ENCODE measurements around the gene DUOXA1. TPM values are rescaled to one million over a fixed set of nuclear protein-coding genes. Genes with fewer than 3 reads are reported as not detected.
A peak's percentile ranks its signal among the peaks of the same experiment; 100 is the strongest.

Gene DUOXA1
- polyA plus RNA-seq, 1 of the 3 experiments (the other 2 are of a cell fraction) = 0.02 TPM

DNA sequence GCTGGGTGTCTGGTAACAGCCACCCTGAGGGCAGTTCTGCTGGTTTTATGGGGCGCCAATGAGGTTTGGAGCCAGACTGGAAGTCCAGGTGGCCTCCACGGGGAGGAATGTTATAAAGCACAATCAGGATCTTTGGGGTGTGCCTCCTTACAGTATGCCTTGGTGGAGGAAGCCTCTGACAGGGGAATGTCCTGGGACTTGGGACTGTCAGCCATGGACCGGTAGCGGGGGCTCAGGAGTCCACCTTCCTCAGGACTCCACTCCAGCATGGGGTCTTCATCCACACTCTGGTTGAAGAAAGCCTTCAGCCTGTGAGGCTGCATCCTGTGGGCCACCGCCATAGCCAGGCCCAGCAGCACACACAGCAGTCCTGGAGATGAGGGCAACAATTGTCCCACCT lies 10.7 kb downstream of the DUOXA1 start:
- H3K79me2 ChIP-seq (ENCODE audit: insufficient read depth) = no peaks in the 10 kb centered on the region
- no peak overlapping the region for H3K4me2 ChIP-seq
- H2AFZ ChIP-seq (ENCODE audit: low read depth) = no peak overlapping the region
- H3K9me3 ChIP-seq = no peaks in the 10 kb centered on the region
- no peaks in the 10 kb centered on the region for H3F3A ChIP-seq (replicated peaks; ENCODE audit: insufficient read depth)
- H3K27ac ChIP-seq (ENCODE audit: low read depth in 2 of 2, low read length in 1 of 2) = no peak overlapping the region
- peaks cover 6 to 14% of the 10 kb centered on the region in 2 experiments; a peak in 3 of 4 replicates for H3K4me1 ChIP-seq (ENCODE audit: control insufficient read depth in 1 of 2, insufficient read depth in 2 of 2, low read depth in 1 of 2, low read length in 1 of 2)
- no peak for DNase-seq
- H3K9ac ChIP-seq = no peak overlapping the region
- H3K27me3 ChIP-seq (ENCODE audit: insufficient read depth) = peaks cover 16% of the 10 kb centered on the region
- H3K36me3 ChIP-seq (replicated peaks in 1 of 2; ENCODE audit: control insufficient read depth in 1 of 2, insufficient read depth in 2 of 2, low read length in 1 of 2) = no peaks in the 10 kb centered on the region
- CTCF ChIA-PET = interaction anchor here (0.7 to 2.2 kb wide), 30 partner anchors 8 to 266 kb away, joined by 3 to 52 read pairs (median 8); partner anchors contain the start of genes DUOX1, DUOXA1 and TERB2
- POLR2A ChIA-PET = no interaction called here
- no peak overlapping the region for H3K4me3 ChIP-seq (ENCODE audit: low read depth in 2 of 2, low read length in 1 of 2)
- H4K20me1 ChIP-seq (ENCODE audit: insufficient read depth) = no peaks in the 10 kb centered on the region
- WGBS (ENCODE audit: low lambda C conversion rate) = 80% methylated on average over 3 of the region's 5 CpGs
- TF ChIP-seq MXI1 (IDR thresholded peaks at IDR 0.05; ENCODE audit: low read depth, low read length) = no peak
- no peak for TF ChIP-seq RCOR1 (IDR thresholded peaks at IDR 0.05; ENCODE audit: low read length)
- TF ChIP-seq RFX5 (IDR thresholded peaks at IDR 0.05; ENCODE audit: low read length) = no peak
- TF ChIP-seq EZH2phosphoT487 (IDR thresholded peaks at IDR 0.05; ENCODE audit: borderline replicate concordance, low read depth) = no peak
- TF ChIP-seq SIN3A (IDR thresholded peaks at IDR 0.05; ENCODE audit: borderline replicate concordance, low read depth, low read length) = no peak
- TF ChIP-seq, protein P1, sequence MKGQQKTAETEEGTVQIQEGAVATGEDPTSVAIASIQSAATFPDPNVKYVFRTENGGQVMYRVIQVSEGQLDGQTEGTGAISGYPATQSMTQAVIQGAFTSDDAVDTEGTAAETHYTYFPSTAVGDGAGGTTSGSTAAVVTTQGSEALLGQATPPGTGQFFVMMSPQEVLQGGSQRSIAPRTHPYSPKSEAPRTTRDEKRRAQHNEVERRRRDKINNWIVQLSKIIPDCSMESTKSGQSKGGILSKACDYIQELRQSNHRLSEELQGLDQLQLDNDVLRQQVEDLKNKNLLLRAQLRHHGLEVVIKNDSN (IDR thresholded peaks at IDR 0.05; ENCODE audit: borderline replicate concordance, low read depth) = no peak
- H3K9me2 ChIP-seq = no peaks in the 10 kb centered on the region

GRCh38 chr15:45118131-45118588 lies 11.5 kb downstream of the DUOXA1 start:
- Histone ChIP-seq H3K4me2 (peak overlapping the region; percentile 59; the same call in 1 of the 2 replicates), H4K20me1 (ENCODE audit: insufficient read depth) (no peaks in the 10 kb centered on the region), H2AFZ (ENCODE audit: low read depth) (0 out of 2 replicates have a peak overlapping the region, but pooled peaks have one; percentile 41), H3K79me2 (ENCODE audit: insufficient read depth) (no peaks in the 10 kb centered on the region), H3K4me1 (ENCODE audit: control insufficient read depth in 1 of 2, insufficient read depth in 2 of 2, low read depth in 1 of 2, low read length in 1 of 2) (peaks cover 6 to 17% of the 10 kb centered on the region in 2 experiments; a peak in 3 of 4 replicates), H3K27ac (ENCODE audit: low read depth in 2 of 2, low read length in 1 of 2) (no peak overlapping the region), H3K27me3 (ENCODE audit: insufficient read depth) (peaks cover 25% of the 10 kb centered on the region), H3K9ac (no peak overlapping the region), H3K9me2 (no peaks in the 10 kb centered on the region), H3F3A (replicated peaks; ENCODE audit: insufficient read depth) (no peaks in the 10 kb centered on the region), H3K4me3 (ENCODE audit: low read depth in 2 of 2, low read length in 1 of 2) (peak overlapping the region in 1 of 2 experiments; percentile 53; a peak in 1 of 4 replicates), H3K36me3 (replicated peaks in 1 of 2; ENCODE audit: control insufficient read depth in 1 of 2, insufficient read depth in 2 of 2, low read length in 1 of 2) (no peaks in the 10 kb centered on the region), H3K9me3 (no peaks in the 10 kb centered on the region)
- WGBS (ENCODE audit: low lambda C conversion rate) = 3% methylated on average over 14 of the region's 14 CpGs
- peak; percentile 57; the same call in 1 of the 2 replicates for TF ChIP-seq RFX5 (IDR thresholded peaks at IDR 0.05; ENCODE audit: low read length)
- peak; percentile 76 for TF ChIP-seq CHD2 (IDR thresholded peaks at IDR 0.05; ENCODE audit: low read length, partially characterized antibody)
- TF ChIP-seq MEF2A (IDR thresholded peaks at IDR 0.05; ENCODE audit: borderline replicate concordance, low read depth) = no peak
- TF ChIP-seq, protein P2, sequence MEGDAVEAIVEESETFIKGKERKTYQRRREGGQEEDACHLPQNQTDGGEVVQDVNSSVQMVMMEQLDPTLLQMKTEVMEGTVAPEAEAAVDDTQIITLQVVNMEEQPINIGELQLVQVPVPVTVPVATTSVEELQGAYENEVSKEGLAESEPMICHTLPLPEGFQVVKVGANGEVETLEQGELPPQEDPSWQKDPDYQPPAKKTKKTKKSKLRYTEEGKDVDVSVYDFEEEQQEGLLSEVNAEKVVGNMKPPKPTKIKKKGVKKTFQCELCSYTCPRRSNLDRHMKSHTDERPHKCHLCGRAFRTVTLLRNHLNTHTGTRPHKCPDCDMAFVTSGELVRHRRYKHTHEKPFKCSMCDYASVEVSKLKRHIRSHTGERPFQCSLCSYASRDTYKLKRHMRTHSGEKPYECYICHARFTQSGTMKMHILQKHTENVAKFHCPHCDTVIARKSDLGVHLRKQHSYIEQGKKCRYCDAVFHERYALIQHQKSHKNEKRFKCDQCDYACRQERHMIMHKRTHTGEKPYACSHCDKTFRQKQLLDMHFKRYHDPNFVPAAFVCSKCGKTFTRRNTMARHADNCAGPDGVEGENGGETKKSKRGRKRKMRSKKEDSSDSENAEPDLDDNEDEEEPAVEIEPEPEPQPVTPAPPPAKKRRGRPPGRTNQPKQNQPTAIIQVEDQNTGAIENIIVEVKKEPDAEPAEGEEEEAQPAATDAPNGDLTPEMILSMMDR (IDR thresholded peaks at IDR 0.05) = peak; percentile 98
- peak; percentile 83 for TF ChIP-seq RAD21 (IDR thresholded peaks at IDR 0.05; ENCODE audit: low read length)
- TF ChIP-seq GABPA (IDR thresholded peaks at IDR 0.05; ENCODE audit: low read depth) = no peak
- TF ChIP-seq SMC3 (IDR thresholded peaks at IDR 0.05; ENCODE audit: low read depth, low read length) = peak; percentile 88
- TF ChIP-seq RCOR1 (IDR thresholded peaks at IDR 0.05; ENCODE audit: low read length) = 0 out of 2 replicates have a peak, but pooled peaks have one; percentile 38
- TF ChIP-seq, protein P1 (IDR thresholded peaks at IDR 0.05; ENCODE audit: borderline replicate concordance, low read depth) = no peak
- DNase-seq = peak; percentile 97
- POLR2A ChIA-PET = interaction anchor here (0.7 to 1.1 kb wide), 5 partner anchors 28 to 130 kb away, joined by 3 to 5 read pairs (median 3); partner anchors contain the start of gene SHF
- CTCF ChIA-PET = interaction anchor here (0.6 to 2.2 kb wide), 73 partner anchors 9 to 469 kb away, joined by 3 to 52 read pairs (median 5); partner anchors contain the start of genes BLOC1S6, DUOX1, DUOXA1 and SORD
